Brain microvascular endothelial cell (primary cell): ENCODE measurements around the gene TNFRSF4.

Experiments
- DNase-seq: peaks from one replicate; pipeline ENCODE4 v3.0.0-alpha.2; 2020
- H3K27ac ChIP-seq: fragments of 250-450 bp; sonication (Bioruptor Pico); 2 replicates; pipeline ENCODE4 v1.5.1; 2020; ENCODE audit warnings: mild to moderate bottlenecking, moderate library complexity
- H3K27me3 ChIP-seq: fragments of 250-450 bp; sonication (Bioruptor Pico); replicated peaks from 2 replicates; pipeline ENCODE4 v1.5.1; 2020; ENCODE audit warnings: mild to moderate bottlenecking
- H3K36me3 ChIP-seq: fragments of 250-450 bp; sonication (Bioruptor Pico); replicated peaks from 2 replicates; pipeline ENCODE4 v1.5.1; 2020; ENCODE audit warnings: mild to moderate bottlenecking
- H3K4me3 ChIP-seq: 2 replicates; pipeline ENCODE4 v1.5.1; 2011; ENCODE audit warnings: low read depth, mild to moderate bottlenecking, control low read depth, low read length, moderate library complexity
- in situ Hi-C: cut with HindIII; loops from 2 replicates; pipeline ENCODE4 v1.10.0; 2017; ENCODE audit warnings: low sequenced_read_pairs, low pct_ligation_motif_present
- TF ChIP-seq, protein P1 (sequence below): IDR thresholded peaks from 2 replicates; pipeline ENCODE4 v1.5.1; 2011; ENCODE audit warnings: low read depth, mild to moderate bottlenecking, moderate library complexity, low read length, control low read depth, inconsistent platforms; ENCODE audit errors: missing control alignments

Gene TNFRSF4

DNA sequence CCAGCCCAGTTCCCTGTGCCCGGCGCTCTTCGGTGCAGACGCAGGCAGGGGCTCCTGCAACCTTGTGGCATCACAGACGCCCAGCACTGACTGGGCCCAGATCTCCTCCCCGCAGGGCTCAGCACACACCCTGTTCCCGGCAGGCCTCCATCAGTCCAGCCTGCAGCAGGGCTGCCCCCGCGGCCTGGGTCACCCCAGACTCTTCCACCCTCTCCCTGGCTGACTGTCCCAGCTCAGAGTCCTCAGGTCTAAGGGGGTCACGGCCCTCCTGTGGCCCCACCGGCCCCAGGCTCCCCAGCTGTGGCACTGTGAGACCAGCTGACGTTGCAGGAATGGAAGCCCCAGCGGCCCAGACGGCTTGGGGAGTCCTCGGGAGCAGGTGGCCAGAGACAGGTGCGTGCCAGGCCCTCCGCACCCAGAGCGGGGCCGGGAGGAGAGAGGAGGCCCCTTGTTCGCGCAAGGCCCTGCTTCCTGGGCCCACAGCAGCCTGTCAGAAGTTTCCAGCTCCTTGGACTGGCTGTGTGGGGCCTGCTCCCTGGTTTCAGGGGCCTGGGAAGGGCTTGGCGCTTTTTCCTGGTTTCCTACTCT lies 22.3 kb upstream of the TNFRSF4 start:
- no peak for DNase-seq
- Histone ChIP-seq H3K27ac (no peak overlapping the region), H3K4me3 (no peak overlapping the region), H3K27me3 (no peaks in the 10 kb centered on the region), H3K36me3 (peaks cover 2% of the 10 kb centered on the region)
- TF ChIP-seq, protein P1, sequence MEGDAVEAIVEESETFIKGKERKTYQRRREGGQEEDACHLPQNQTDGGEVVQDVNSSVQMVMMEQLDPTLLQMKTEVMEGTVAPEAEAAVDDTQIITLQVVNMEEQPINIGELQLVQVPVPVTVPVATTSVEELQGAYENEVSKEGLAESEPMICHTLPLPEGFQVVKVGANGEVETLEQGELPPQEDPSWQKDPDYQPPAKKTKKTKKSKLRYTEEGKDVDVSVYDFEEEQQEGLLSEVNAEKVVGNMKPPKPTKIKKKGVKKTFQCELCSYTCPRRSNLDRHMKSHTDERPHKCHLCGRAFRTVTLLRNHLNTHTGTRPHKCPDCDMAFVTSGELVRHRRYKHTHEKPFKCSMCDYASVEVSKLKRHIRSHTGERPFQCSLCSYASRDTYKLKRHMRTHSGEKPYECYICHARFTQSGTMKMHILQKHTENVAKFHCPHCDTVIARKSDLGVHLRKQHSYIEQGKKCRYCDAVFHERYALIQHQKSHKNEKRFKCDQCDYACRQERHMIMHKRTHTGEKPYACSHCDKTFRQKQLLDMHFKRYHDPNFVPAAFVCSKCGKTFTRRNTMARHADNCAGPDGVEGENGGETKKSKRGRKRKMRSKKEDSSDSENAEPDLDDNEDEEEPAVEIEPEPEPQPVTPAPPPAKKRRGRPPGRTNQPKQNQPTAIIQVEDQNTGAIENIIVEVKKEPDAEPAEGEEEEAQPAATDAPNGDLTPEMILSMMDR, result no peak
- in situ Hi-C loops, result no loop called here

DNA sequence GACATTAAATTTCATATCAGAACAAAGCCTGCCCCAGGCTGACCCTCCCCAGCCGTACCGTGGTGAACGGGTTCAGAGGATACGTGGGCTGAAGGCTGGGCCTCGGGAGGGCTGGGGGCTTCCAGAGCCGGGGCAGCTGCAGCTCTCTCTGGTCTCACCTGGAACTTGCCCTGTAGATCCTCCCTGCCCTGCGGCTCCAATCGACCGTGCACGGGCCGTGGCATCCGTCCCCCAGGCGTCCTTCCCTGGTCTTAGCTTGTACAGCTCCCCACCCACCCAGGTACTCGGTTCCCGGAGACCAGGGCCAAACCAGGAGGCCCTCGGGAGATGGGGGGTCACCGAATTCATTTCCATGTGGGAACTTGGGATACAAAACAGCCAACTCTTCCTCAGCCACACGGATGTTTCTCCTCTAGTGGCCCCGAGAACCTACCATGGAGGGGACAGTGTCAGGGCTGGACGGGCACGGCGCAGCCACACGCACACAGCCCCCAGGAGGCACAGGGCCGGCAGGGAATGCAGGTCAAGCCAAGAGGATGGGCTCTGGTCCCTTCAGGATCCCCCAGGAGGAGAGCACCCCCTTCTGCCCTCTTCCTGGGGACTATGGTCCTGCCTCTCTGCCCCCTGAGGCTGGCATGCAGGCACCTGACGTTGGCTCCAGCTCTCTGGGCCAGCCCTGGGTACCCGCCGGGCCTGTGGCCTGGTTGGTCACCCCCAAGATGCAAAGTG lies 21.2 kb upstream of the TNFRSF4 start:
- TF ChIP-seq, protein P1, result no peak
- Histone ChIP-seq H3K36me3 (peaks cover 2% of the 10 kb centered on the region), H3K27ac (no peak overlapping the region), H3K27me3 (no peaks in the 10 kb centered on the region), H3K4me3 (no peak overlapping the region)
- in situ Hi-C loops, result no loop called here
- DNase-seq, result no peak

DNA sequence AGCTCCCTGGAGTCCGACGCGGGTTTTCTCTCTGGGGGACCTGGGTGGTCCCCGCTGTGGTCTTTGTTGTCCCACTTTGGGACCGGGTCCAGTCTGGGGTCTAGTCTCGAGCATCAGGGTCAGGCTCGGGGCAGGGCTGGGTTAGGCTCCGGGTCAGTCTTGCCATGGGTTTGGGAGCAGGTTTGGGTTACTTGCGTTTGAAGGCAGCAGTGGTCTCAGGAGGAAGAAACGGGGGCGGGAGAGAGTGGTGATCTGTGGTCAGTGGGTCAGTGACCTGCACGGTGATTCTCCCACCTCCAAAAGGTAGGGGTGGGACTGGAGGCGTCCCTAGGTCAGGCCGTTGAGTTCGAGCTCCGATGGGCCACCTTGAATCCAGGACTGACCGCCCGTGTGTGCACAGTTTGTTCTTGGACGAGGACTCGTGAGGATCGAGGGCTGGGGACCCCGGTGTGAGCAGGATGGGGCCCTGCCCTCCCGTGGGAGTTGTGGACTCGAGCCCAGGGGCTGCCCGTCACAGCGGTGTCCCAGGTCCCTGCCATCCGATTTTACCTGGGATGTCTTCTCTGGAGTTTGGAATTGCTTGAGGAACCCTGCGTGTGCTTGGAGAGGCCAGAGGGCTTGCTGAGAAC lies 20.3 kb upstream of the TNFRSF4 start:
- no peak overlapping the region for H3K4me3 ChIP-seq
- H3K36me3 ChIP-seq, result peaks cover 2% of the 10 kb centered on the region
- no peak overlapping the region for H3K27ac ChIP-seq
- TF ChIP-seq, protein P1, result no peak
- no peaks in the 10 kb centered on the region for H3K27me3 ChIP-seq
- no peak for DNase-seq
- in situ Hi-C loops, result no loop called here

DNA sequence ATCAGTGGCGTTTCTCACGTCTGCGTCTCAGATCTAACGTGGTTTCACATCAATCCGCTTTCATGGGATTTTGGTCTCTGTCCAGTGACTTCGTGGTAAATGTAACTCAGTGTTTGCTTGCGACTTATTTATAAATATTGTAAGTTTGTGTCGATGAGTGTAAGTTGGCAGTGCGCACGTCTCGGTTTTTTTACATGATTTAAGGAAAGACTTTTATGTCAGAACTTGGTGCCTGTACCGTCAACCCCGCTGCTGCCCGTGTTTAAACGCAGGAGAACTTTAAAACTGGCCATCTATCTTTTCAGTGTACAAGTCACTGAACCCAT lies 19.6 kb upstream of the TNFRSF4 start:
- Histone ChIP-seq H3K36me3 (peaks cover 2% of the 10 kb centered on the region), H3K27me3 (no peaks in the 10 kb centered on the region), H3K4me3 (no peak overlapping the region), H3K27ac (no peak overlapping the region)
- no peak for DNase-seq
- TF ChIP-seq, protein P1, result no peak
- in situ Hi-C loops, result no loop called here

DNA sequence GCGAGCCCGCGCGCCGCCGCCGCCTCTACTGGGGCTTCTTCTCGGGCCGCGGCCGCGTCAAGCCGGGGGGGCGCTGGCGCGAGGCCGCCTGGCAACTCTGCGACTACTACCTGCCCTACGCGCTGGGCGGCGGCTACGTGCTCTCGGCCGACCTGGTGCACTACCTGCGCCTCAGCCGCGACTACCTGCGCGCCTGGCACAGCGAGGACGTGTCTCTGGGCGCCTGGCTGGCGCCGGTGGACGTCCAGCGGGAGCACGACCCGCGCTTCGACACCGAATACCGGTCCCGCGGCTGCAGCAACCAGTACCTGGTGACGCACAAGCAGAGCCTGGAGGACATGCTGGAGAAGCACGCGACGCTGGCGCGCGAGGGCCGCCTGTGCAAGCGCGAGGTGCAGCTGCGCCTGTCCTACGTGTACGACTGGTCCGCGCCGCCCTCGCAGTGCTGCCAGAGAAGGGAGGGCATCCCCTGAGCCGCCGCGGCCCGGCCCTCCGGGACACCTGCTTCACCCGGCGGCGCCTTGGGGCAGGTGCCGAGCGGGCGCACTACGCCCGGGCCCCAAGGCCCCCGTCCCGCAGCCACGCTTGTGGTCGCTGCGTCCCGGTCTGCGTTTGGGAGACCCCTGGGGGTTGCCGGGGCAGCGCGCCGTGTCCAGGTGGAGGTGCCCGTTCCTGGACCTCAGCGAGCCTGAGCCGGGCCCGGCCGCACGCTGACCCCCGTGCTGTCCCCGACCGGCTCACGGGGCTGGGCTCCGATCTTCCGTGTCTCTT lies 19.0 kb upstream of the TNFRSF4 start:
- no peaks in the 10 kb centered on the region for H3K27me3 ChIP-seq
- DNase-seq, result no peak
- no peak overlapping the region for H3K27ac ChIP-seq
- TF ChIP-seq, protein P1, result no peak
- in situ Hi-C loops, result no loop called here
- peaks cover 5% of the 10 kb centered on the region for H3K36me3 ChIP-seq
- H3K4me3 ChIP-seq, result no peak overlapping the region
